Activated CD8-positive, alpha-beta memory T cell treated with anti-CD3 and anti-CD28 coated beads, Interleukin-2, amount 50 U/mL, for 24 hours (primary cell): ENCODE results near the gene HDAC10.
"Not testable (repeated sequence)": the region's sequence is repeated elsewhere in the genome, so short reads cannot be mapped to it uniquely, and the experiment has no call there.

Source experiments
- DNase-seq: peaks from one replicate; pipeline ENCODE4 v3.0.0-alpha.2; 2020; ENCODE audit errors: extremely low read depth

The HDAC10 gene

GRCh38 chr22:50218153-50218995 lies 32.7 kb downstream of the HDAC10 start:
- DNase-seq: no peak

GRCh38 chr22:50217543-50218152 lies 33.4 kb downstream of the HDAC10 start:
- DNase-seq: no peak

GRCh38 chr22:50216684-50217520 lies 34.2 kb downstream of the HDAC10 start:
- DNase-seq: no peak

- no peak for DNase-seq
These were observed 34.9 kb downstream of the HDAC10 start for GRCh38 chr22:50216055-50216683.

- no peak for DNase-seq
These were observed 35.6 kb downstream of the HDAC10 start for GRCh38 chr22:50215297-50216054.

- no peak for DNase-seq
These were observed 37.8 kb downstream of the HDAC10 start for GRCh38 chr22:50213263-50213662.

- DNase-seq: no peak
These were observed 39.9 kb downstream of the HDAC10 start for GRCh38 chr22:50211147-50211546.

- DNase-seq: no peak
These were observed 40.5 kb downstream of the HDAC10 start for GRCh38 chr22:50210378-50211139.

GRCh38 chr22:50209893-50210292 lies 41.2 kb downstream of the HDAC10 start:
- no peak for DNase-seq

GRCh38 chr22:50208939-50209892 lies 41.8 kb downstream of the HDAC10 start:
- no peak for DNase-seq

- no peak for DNase-seq
These were observed 42.6 kb downstream of the HDAC10 start for GRCh38 chr22:50208430-50208938.

- no peak for DNase-seq
These were observed 43.5 kb downstream of the HDAC10 start for GRCh38 chr22:50207383-50208140.

GRCh38 chr22:50206599-50206998 lies 44.5 kb downstream of the HDAC10 start:
- DNase-seq: no peak

GRCh38 chr22:50205781-50206569 lies 45.1 kb downstream of the HDAC10 start:
- DNase-seq: no peak

GRCh38 chr22:50204998-50205397 lies 46.1 kb downstream of the HDAC10 start:
- DNase-seq: not testable (repeated sequence)

- no peak for DNase-seq
These were observed 46.5 kb downstream of the HDAC10 start for GRCh38 chr22:50204571-50204970.

GRCh38 chr22:50203288-50203687 lies 47.8 kb downstream of the HDAC10 start:
- no peak for DNase-seq
